HepG2 (cell line): ENCODE results near the gene SPACDR. TPM values are rescaled to one million over a fixed set of nuclear protein-coding genes. Genes with fewer than 3 reads are reported as not detected.

Experiments
- ARNTL ChIP-seq: sonication (generic); formaldehyde crosslinking; IDR thresholded peaks from 2 replicates; pipeline ENCODE4 v1.4.0; 2020; ENCODE audit warnings: mild to moderate bottlenecking, missing genetic modification reagents
- CBX2 ChIP-seq, 2 experiments: fragments of 200-600 bp in 1 of 2; sonication (generic); formaldehyde crosslinking in 1 of 2; IDR thresholded peaks; 2 replicates each; pipeline versions ENCODE4 v1.7.0 to v1.8.1; 2018 to 2022; ENCODE audit warnings: low read depth in 2 of 2, low read length in 1 of 2, mild to moderate bottlenecking in 1 of 2, missing genetic modification reagents in 1 of 2
- FOXA3 ChIP-seq: IDR thresholded peaks from 2 replicates; pipeline ENCODE4 v1.6.1; 2016; ENCODE audit warnings: missing genetic modification reagents, missing compliant biosample characterization
- KDM4B ChIP-seq: sonication (generic); formaldehyde crosslinking; IDR thresholded peaks from 2 replicates; pipeline ENCODE4 v1.4.0; 2020; ENCODE audit warnings: missing genetic modification reagents
- KLF6 ChIP-seq: IDR thresholded peaks from 2 replicates; pipeline ENCODE4 v1.8.0; 2016; ENCODE audit warnings: missing biosample characterization, missing genetic modification reagents
- MNT ChIP-seq: fragments of 450-650 bp; IDR thresholded peaks from 2 replicates; pipeline ENCODE4 v1.6.1; 2016
- PAF1 ChIP-seq: IDR thresholded peaks from 2 replicates; pipeline ENCODE4 v1.6.1; 2016; ENCODE audit warnings: missing genetic modification reagents, missing compliant biosample characterization
- RCOR2 ChIP-seq: IDR thresholded peaks from 2 replicates; pipeline ENCODE4 v1.6.1; 2016; ENCODE audit warnings: missing biosample characterization, missing genetic modification reagents
- SKI ChIP-seq: fragments of 450-650 bp; IDR thresholded peaks from one replicate; pipeline ENCODE4 v1.6.1; 2018; ENCODE audit warnings: mild to moderate bottlenecking; ENCODE audit not compliant: partially characterized antibody
- THAP7 ChIP-seq: sonication (generic); formaldehyde crosslinking; IDR thresholded peaks from 2 replicates; pipeline ENCODE4 v1.8.1; 2023; ENCODE audit warnings: mild to moderate bottlenecking, missing genetic modification reagents
- TRAFD1 ChIP-seq: sonication (generic); formaldehyde crosslinking; IDR thresholded peaks from 2 replicates; pipeline ENCODE4 v1.5.1; 2020; ENCODE audit warnings: missing genetic modification reagents, mild to moderate bottlenecking, borderline replicate concordance
- ZBTB46 ChIP-seq: sonication (generic); formaldehyde crosslinking; IDR thresholded peaks from 2 replicates; pipeline ENCODE4 v1.4.0; 2020; ENCODE audit warnings: mild to moderate bottlenecking, missing genetic modification reagents, borderline replicate concordance
- ZBTB8A ChIP-seq: sonication (generic); formaldehyde crosslinking; IDR thresholded peaks from 2 replicates; pipeline ENCODE4 v1.4.0; 2020; ENCODE audit warnings: mild to moderate bottlenecking, low read depth, missing genetic modification reagents, borderline replicate concordance
- ZNF331 ChIP-seq: sonication (generic); formaldehyde crosslinking; IDR thresholded peaks from 2 replicates; pipeline ENCODE4 v1.4.0; 2020; ENCODE audit warnings: missing genetic modification reagents
- ZNF430 ChIP-seq: sonication (generic); formaldehyde crosslinking; IDR thresholded peaks from 2 replicates; pipeline ENCODE4 v1.9.0; 2021; ENCODE audit warnings: mild to moderate bottlenecking, missing genetic modification reagents
- ZNF547 ChIP-seq: sonication (generic); formaldehyde crosslinking; IDR thresholded peaks from 2 replicates; pipeline ENCODE4 v1.5.1; 2020; ENCODE audit warnings: mild to moderate bottlenecking, missing genetic modification reagents
- ZNF556 ChIP-seq: sonication (generic); formaldehyde crosslinking; IDR thresholded peaks from 2 replicates; pipeline ENCODE4 v1.4.0; 2020; ENCODE audit warnings: mild to moderate bottlenecking, missing genetic modification reagents, borderline replicate concordance
- ZNF75D ChIP-seq: sonication (generic); formaldehyde crosslinking; IDR thresholded peaks from 2 replicates; pipeline ENCODE4 v1.8.1; 2023; ENCODE audit warnings: missing genetic modification reagents, mild to moderate bottlenecking, borderline replicate concordance
- ZNF781 ChIP-seq: sonication (generic); formaldehyde crosslinking; IDR thresholded peaks from 2 replicates; pipeline ENCODE4 v1.5.1; 2020; ENCODE audit warnings: borderline replicate concordance, mild to moderate bottlenecking, missing genetic modification reagents; ENCODE audit errors: not compliant biosample characterization
- ZUFSP ChIP-seq: sonication (generic); formaldehyde crosslinking; IDR thresholded peaks from 2 replicates; pipeline ENCODE4 v1.9.0; 2021; ENCODE audit warnings: missing genetic modification reagents, mild to moderate bottlenecking, borderline replicate concordance
- polyA plus RNA-seq, 8 experiments: library from polyadenylated mRNA; depleted of rRNA in 3 of 8; stranded (reverse) in 7 of 8; unstranded in 1 of 8; fragments of >200 nt; fragmentation: Illumina TruSeq in 4 of 8; extraction: Trizol in 4 of 8; gene quantifications; 2 replicates each; pipeline versions ENCODE4 v1.2.1 to v1.2.3, GENCODE V29; 2011 to 2016; ENCODE audit warnings: low read depth in 4 of 8, missing spikeins in 1 of 8, mixed read lengths in 1 of 8; ENCODE audit not compliant: insufficient read depth in 1 of 8
- total RNA-seq, 5 experiments: library from RNA; depleted of rRNA; stranded (reverse); fragments of >200 nt; fragmentation: Illumina TruSeq; extraction: Trizol; gene quantifications; 2 replicates each; pipeline ENCODE4 v1.2.3, GENCODE V29; 2016; ENCODE audit warnings: low read depth in 1 of 5

Gene SPACDR
- total and polyA plus RNA-seq, 2 of the 13 experiments (the other 11 are each of a cell fraction or from before 2014, with no cell fraction given) = 0.41 TPM; not detected in 1

- TF ChIP-seq ZUFSP (CRISPR knock-in tag) (no peak), MNT (peak; percentile 72), ZNF556 (CRISPR knock-in tag) (peak; percentile 73), ZNF331 (CRISPR knock-in tag) (peak; percentile 70; the same call in 1 of the 2 replicates), ZNF430 (CRISPR knock-in tag) (peak; percentile 54; the same call in 1 of the 2 replicates), ARNTL (CRISPR knock-in tag) (peak; percentile 96), ZBTB46 (0 out of 2 replicates have a peak, but pooled peaks have one; percentile 94), THAP7 (CRISPR knock-in tag) (no peak), SKI (peak; percentile 46), ZNF75D (CRISPR knock-in tag) (no peak), ZNF781 (CRISPR knock-in tag) (peak; percentile 76), PAF1 (CRISPR knock-in tag) (no peak), FOXA3 (CRISPR knock-in tag) (peak; percentile 68), TRAFD1 (0 out of 2 replicates have a peak, but pooled peaks have one; percentile 73), ZBTB8A (no peak; the same call in 1 of the 2 replicates), RCOR2 (peak; percentile 88; the same call in 1 of the 2 replicates), CBX2 (IDR thresholded peaks at IDR 0.05; ENCODE audit: low read depth, low read length) (no peak), CBX2 (CRISPR knock-in tag; IDR thresholded peaks at IDR 0.05; ENCODE audit: low read depth) (no peak), ZNF547 (CRISPR knock-in tag) (0 out of 2 replicates have a peak, but pooled peaks have one; percentile 22), KLF6 (CRISPR knock-in tag) (no peak), KDM4B (CRISPR knock-in tag) (no peak)
Measured at GRCh38 chr7:100444311-100445278, 19.5 kb downstream of the SPACDR start (continued).
